Hepatocyte (in vitro differentiated cells): ENCODE results near the gene ABCC12.

Experiments used
- CTCF ChIP-seq: fragments of 200-600 bp; sonication (generic); IDR thresholded peaks from 2 replicates; pipeline ENCODE4 v1.5.1; 2016; ENCODE audit warnings: antibody characterized with exemption, mild to moderate bottlenecking; ENCODE audit not compliant: poor library complexity
- EZH2 ChIP-seq: fragments of 200-600 bp; sonication (generic); IDR thresholded peaks from 2 replicates; pipeline ENCODE4 v1.6.1; 2016; ENCODE audit warnings: antibody characterized with exemption, mild to moderate bottlenecking, borderline replicate concordance
- EZH2phosphoT487 ChIP-seq: fragments of 200-600 bp; sonication (generic); IDR thresholded peaks from one replicate; pipeline ENCODE4 v1.6.1; 2018; ENCODE audit warnings: antibody characterized with exemption, mild to moderate bottlenecking, low read depth, moderate library complexity; ENCODE audit not compliant: unreplicated experiment, severe bottlenecking

DNA sequence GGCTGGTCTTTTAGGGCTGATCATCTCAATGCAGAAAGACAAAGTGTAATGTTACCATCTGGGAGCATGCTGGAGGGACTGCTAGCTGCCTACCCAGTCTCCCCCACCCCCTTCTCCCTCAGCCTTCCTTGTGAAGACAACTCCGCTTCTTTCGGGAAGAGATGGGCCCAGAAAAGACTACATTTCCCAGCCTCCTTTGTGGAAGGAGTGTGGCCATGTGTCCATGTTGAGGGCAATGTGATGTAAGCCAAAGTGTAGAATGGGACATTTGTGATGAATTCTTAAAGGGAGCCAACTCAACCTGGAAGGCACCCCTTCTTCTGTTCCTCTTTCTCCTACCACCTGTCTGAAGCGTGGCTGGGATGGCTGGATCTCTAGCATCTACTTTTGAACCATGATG lies 16.3 kb downstream of the ABCC12 start:
- TF ChIP-seq CTCF (no peak), EZH2 (no peak), EZH2phosphoT487 (no peak)
